ENCODE data around the gene ARVCF. TPM values are rescaled to one million over a fixed set of nuclear protein-coding genes. Genes with fewer than 3 reads are reported as not detected.

The ARVCF gene
- total and polyA plus RNA-seq, 9 of the 15 experiments (the other 6 are each of a cell fraction or from before 2014, with no cell fraction given), result 0.03 to 97.4 (median 15.6) TPM

- 73% methylated on average over 3 of the region's 3 CpGs for WGBS (ENCODE audit: insufficient coverage, low coverage, missing lambda C conversion rate)
- peaks cover 52% of the 10 kb centered on the region for H4K20me1 ChIP-seq (replicated peaks; ENCODE audit: control insufficient read depth, insufficient read depth, low read length)
- peak; percentile 10; the same call in 1 of the 2 replicates for TF ChIP-seq SUPT5H (IDR thresholded peaks at IDR 0.05)
- TF ChIP-seq PCBP2 (IDR thresholded peaks at IDR 0.05; ENCODE audit: low read depth, low read length, poor library complexity, severe bottlenecking), result no peak
- no peak for TF ChIP-seq ZNF408 (CRISPR knock-in tag; IDR thresholded peaks at IDR 0.05; ENCODE audit: low read depth)
- no peak for TF ChIP-seq ATF6 (CRISPR knock-in tag; IDR thresholded peaks at IDR 0.05)
- TF ChIP-seq PKNOX1 (IDR thresholded peaks at IDR 0.05), result peak; percentile 53
- TF ChIP-seq GATAD2A (IDR thresholded peaks at IDR 0.05), result no peak
- TF ChIP-seq MYBL2 (IDR thresholded peaks at IDR 0.05; ENCODE audit: low read depth), result no peak
- no peak for TF ChIP-seq MYBL2 (CRISPR knock-in tag; IDR thresholded peaks at IDR 0.05; ENCODE audit: borderline replicate concordance)
- FAIRE-seq, result peak; percentile 49
- no peak for DNase-seq (ENCODE audit: extremely low read depth in 1 of 4, low spot score in 3 of 4)
- ATAC-seq, result no peak
- POLR2A ChIA-PET, result interaction anchor here (0.6 to 1.6 kb wide), 3 partner anchors 14 to 44 kb away, joined by 3 to 6 read pairs (median 4); no protein-coding TSS in a partner anchor
- in situ Hi-C loops (cut with MboI) (no loop called here), intact Hi-C loops (cut with micrococcal nuclease) (no loop called here)
- H2AFZ ChIP-seq (ENCODE audit: low read depth, low read length), result no peak overlapping the region
- H3K27ac ChIP-seq (ENCODE audit: extremely low read depth, low read depth, low read length), result no peak overlapping the region
- peak overlapping the region in 1 of 2 experiments; percentile 66; a peak in 2 of 4 replicates for H3K9ac ChIP-seq (ENCODE audit: insufficient read depth in 1 of 2, low read depth in 2 of 2, low read length in 2 of 2)
- H3K4me3 ChIP-seq, result no peak overlapping the region
- peaks cover 16% of the 10 kb centered on the region for H3K9me1 ChIP-seq (ENCODE audit: control insufficient read depth, insufficient read depth, low read length)
- peaks cover 11 to 51% of the 10 kb centered on the region in 2 experiments; a peak in 4 of 5 replicates for H3K4me1 ChIP-seq (replicated peaks in 1 of 2; ENCODE audit: control insufficient read depth in 2 of 2, insufficient read depth in 2 of 2, low read length in 2 of 2)
- H3K36me3 ChIP-seq (ENCODE audit: control insufficient read depth, insufficient read depth, low read length), result peaks cover 77% of the 10 kb centered on the region
- no peak overlapping the region for H3K4me2 ChIP-seq (ENCODE audit: insufficient read depth, low read length)
- H3K79me2 ChIP-seq (ENCODE audit: control insufficient read depth, insufficient read depth, low read length), result peaks cover 34% of the 10 kb centered on the region
- CTCF ChIA-PET (ENCODE audit: low intra/inter-chr PET ratio), result no interaction called here
- BruUV-seq (replicated peaks), result TSS peak; percentile 36
- H3K27me3 ChIP-seq (ENCODE audit: control insufficient read depth in 2 of 2, insufficient read depth in 2 of 2, low read length in 2 of 2), result no peaks in the 10 kb centered on the region
- H3K9me3 ChIP-seq (replicated peaks; ENCODE audit: control insufficient read depth, insufficient read depth, low read depth, low read length), result no peaks in the 10 kb centered on the region
These were observed 20.8 kb upstream of the ARVCF start for GRCh38 chr22:20037419-20037818.

Data from K562 (cell line).